NT2/D1 (cell line): ENCODE data around the gene CHMP6.
A peak's percentile ranks its signal among the peaks of the same experiment; 100 is the strongest.

Source experiments
- DNase-seq: peaks from one replicate; pipeline ENCODE4 v3.0.0-alpha.2; 2011; ENCODE audit warnings: low read depth, low spot score
- H3K27me3 ChIP-seq: 2 replicates; pipeline ENCODE4 v1.6.0; 2011; ENCODE audit warnings: mild to moderate bottlenecking; ENCODE audit not compliant: insufficient read length, insufficient read depth
- H3K36me3 ChIP-seq: 2 replicates; pipeline ENCODE4 v1.6.1; 2011; ENCODE audit warnings: mild to moderate bottlenecking, low read length, mixed read lengths; ENCODE audit not compliant: insufficient read depth, insufficient read length
- H3K4me1 ChIP-seq: 2 replicates; pipeline ENCODE4 v1.5.1; 2011; ENCODE audit not compliant: insufficient read depth, insufficient read length
- H3K4me3 ChIP-seq: 2 replicates; pipeline ENCODE4 v1.5.1; 2011; ENCODE audit warnings: low read depth; ENCODE audit not compliant: insufficient read length
- H3K9ac ChIP-seq: 2 replicates; pipeline ENCODE4 v1.6.0; 2011; ENCODE audit warnings: low read depth; ENCODE audit not compliant: insufficient read length
- H3K9me3 ChIP-seq: 2 replicates; pipeline ENCODE4 v1.5.1; 2011; ENCODE audit warnings: mild to moderate bottlenecking, low read length; ENCODE audit not compliant: insufficient read depth
- SUZ12 ChIP-seq: IDR thresholded peaks from 2 replicates; pipeline ENCODE4 v1.6.1; 2011; ENCODE audit not compliant: insufficient read length, insufficient read depth; ENCODE audit errors: extremely low read depth
- YY1 ChIP-seq: IDR thresholded peaks from 2 replicates; pipeline ENCODE4 v1.6.1; 2011; ENCODE audit not compliant: insufficient read length, insufficient read depth
- ZNF274 ChIP-seq: IDR thresholded peaks from 2 replicates; pipeline ENCODE4 v1.6.1; 2011; ENCODE audit warnings: mild to moderate bottlenecking, low read depth, low read length

Gene CHMP6

DNA sequence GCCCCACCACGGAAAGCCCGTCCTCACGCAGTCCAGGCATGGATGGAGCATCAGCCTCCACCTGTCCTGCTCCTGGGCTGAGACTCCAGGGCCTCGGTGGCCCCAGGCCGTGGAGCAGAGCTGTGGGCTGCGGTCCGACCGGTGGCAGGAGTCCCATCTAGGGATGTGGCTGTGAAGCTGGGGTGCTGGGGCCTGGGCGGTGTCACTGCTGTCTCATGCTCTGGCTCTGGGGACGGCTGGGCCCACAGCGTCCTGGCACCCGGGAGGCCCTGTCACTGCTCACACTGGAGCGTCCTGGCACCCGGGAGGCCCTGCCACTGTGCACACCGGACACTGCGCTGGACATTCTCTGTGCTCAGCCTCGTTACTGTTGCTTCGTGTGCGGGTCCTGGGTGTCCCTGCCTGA, 51.7 kb downstream of the CHMP6 start:
- peak overlapping the region; percentile 70 for H3K9ac ChIP-seq
- no peaks in the 10 kb centered on the region for H3K9me3 ChIP-seq
- H3K4me3 ChIP-seq, result no peak overlapping the region
- H3K4me1 ChIP-seq, result peaks cover 57% of the 10 kb centered on the region
- H3K36me3 ChIP-seq, result peaks cover 46% of the 10 kb centered on the region
- no peaks in the 10 kb centered on the region for H3K27me3 ChIP-seq
- DNase-seq, result no peak
- TF ChIP-seq SUZ12 (no peak), ZNF274 (no peak), YY1 (no peak)

DNA sequence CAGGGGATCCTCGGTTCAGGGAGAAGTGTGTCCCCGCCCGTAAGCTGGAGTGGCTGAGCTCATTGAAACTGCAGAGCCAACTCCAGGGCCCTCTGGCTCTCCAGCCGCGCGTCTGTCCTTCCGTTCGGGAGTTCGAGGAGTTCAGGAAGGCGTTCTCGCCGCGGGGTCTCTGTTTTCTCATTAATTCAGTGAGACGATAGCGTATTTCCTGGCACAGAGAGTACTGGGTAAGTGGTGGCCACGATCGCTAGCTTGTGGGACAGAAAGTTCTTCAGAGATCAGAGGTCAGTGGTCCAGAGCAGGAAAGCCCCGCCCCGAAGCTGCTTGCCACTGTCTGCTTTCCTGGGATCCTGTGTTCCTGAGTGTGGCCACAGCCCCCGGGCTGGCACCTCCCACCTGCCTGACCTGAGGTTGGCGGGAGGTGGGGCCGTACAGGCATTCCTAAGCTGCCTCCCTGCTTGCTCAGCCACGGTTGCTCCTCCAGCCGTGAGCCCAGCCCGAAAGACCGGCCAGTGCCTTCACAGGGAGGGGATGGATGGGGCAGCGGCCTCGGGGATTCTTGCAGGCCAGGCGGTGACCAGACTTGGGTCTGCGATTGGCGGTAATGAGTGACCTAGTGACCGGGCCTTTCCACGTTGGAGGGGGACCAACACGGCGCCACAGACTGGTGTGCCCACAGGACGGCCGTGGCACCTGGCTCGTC, 52.2 kb downstream of the CHMP6 start:
- H3K9me3 ChIP-seq, result no peaks in the 10 kb centered on the region
- DNase-seq, result no peak

DNA sequence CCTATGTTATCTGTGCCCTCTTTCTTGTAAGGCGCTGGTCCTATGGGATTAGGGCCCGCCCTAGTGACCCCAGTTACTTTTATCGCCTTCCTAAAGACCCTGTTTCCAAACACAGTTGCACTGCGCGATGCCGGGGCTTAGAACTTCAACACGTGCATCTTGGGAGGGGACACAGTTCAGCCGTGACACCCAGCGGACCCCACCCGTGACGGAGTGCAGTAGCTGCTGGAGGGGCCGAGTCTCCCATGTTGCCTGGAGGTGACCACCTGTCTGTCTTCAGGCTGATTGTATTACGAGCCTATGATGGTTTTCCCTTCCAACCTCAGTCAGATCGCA, 52.8 kb downstream of the CHMP6 start:
- no peak overlapping the region for H3K4me3 ChIP-seq

More for the DNA sequence above, 52.2 kb downstream of the CHMP6 start:
- TF ChIP-seq SUZ12 (no peak), YY1 (no peak), ZNF274 (no peak)
- H3K9ac ChIP-seq, result peak overlapping the region; percentile 70
- no peak overlapping the region for H3K4me3 ChIP-seq
- H3K4me1 ChIP-seq, result peaks cover 61% of the 10 kb centered on the region
- peaks cover 40% of the 10 kb centered on the region for H3K36me3 ChIP-seq
- no peaks in the 10 kb centered on the region for H3K27me3 ChIP-seq

DNA sequence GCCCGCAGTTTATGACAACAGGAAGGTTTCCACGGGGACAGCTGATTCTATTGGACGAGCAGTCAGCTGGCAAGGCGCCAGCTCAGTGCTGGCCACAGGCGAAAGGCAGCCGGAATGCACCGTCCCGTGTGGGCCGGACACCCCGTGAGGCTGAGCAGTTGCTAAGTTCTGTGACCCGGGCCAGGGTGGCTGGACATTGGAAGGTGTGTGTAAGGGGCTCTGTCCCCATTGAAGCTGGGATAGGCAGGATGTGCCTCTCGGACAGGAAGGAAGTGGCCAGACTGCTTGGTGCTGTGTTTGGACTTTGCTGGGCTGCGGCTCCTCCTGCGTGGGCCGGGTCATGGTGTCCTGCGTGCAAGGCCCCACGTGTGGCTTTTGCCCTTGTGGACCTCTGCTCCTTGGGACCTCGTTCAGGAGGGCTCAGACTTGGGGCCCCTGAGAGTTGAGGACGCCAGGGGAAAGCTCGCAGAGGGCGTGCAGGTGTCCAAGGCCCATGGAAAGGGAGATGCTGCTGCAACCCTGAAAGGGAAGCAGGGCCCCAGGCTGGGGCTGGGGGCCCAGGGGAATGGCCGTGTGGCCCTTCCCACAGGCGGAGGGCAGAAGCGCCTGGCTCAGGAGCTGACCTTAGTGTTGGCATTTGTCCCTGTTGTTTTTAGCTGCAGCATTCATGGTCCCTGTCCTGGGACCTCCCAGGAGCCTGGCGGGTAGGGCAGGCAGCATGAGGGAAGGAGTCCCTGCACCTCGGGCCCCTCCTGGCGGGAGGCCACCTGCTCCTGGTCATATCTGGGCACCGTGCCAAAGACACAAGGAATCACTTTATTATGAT, 53.3 kb downstream of the CHMP6 start:
- Histone ChIP-seq H3K4me3 (no peak overlapping the region), H3K9ac (peak overlapping the region; percentile 4), H3K4me1 (peaks cover 61% of the 10 kb centered on the region), H3K9me3 (no peaks in the 10 kb centered on the region), H3K36me3 (peaks cover 31% of the 10 kb centered on the region), H3K27me3 (no peaks in the 10 kb centered on the region)
- DNase-seq, result no peak
- TF ChIP-seq ZNF274, result no peak
- no peak for TF ChIP-seq SUZ12
- no peak for TF ChIP-seq YY1

More for the DNA sequence above, 52.8 kb downstream of the CHMP6 start:
- Histone ChIP-seq H3K36me3 (peaks cover 35% of the 10 kb centered on the region), H3K9ac (peak overlapping the region; percentile 4), H3K27me3 (no peaks in the 10 kb centered on the region), H3K4me1 (peaks cover 61% of the 10 kb centered on the region), H3K9me3 (no peaks in the 10 kb centered on the region)
- DNase-seq, result no peak
- TF ChIP-seq SUZ12 (no peak), YY1 (no peak), ZNF274 (no peak)

DNA sequence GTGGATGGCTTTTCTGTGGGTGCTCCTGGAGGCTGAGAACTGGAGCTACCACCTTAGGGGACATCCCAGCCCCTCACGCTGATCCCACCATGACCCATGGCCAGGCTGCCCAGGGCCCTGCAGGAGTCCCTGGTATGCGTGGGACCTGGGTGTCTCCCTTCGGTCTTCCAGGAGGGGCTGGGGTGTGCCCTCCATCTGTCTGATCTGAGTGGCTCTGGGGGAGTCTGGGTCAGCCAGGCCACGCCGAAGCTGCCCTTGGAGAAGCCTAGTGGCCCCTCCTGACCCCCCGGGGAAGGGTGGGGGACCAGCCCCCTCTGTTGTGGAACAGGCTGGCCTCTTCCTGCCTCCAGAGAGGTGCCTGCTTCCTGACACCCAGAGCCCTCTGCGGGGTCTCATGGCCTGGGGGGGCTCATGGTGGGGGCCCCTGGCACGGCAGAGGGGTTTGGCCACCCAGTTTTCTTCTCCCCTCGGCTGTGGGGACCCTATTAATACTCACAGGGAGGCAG, 54.0 kb downstream of the CHMP6 start:
- DNase-seq, result no peak
- no peaks in the 10 kb centered on the region for H3K27me3 ChIP-seq
- TF ChIP-seq YY1 (no peak), ZNF274 (no peak), SUZ12 (no peak)
- no peak overlapping the region for H3K9ac ChIP-seq
- H3K36me3 ChIP-seq, result peaks cover 36% of the 10 kb centered on the region
- peaks cover 59% of the 10 kb centered on the region for H3K4me1 ChIP-seq
- H3K9me3 ChIP-seq, result no peaks in the 10 kb centered on the region
- no peak overlapping the region for H3K4me3 ChIP-seq

DNA sequence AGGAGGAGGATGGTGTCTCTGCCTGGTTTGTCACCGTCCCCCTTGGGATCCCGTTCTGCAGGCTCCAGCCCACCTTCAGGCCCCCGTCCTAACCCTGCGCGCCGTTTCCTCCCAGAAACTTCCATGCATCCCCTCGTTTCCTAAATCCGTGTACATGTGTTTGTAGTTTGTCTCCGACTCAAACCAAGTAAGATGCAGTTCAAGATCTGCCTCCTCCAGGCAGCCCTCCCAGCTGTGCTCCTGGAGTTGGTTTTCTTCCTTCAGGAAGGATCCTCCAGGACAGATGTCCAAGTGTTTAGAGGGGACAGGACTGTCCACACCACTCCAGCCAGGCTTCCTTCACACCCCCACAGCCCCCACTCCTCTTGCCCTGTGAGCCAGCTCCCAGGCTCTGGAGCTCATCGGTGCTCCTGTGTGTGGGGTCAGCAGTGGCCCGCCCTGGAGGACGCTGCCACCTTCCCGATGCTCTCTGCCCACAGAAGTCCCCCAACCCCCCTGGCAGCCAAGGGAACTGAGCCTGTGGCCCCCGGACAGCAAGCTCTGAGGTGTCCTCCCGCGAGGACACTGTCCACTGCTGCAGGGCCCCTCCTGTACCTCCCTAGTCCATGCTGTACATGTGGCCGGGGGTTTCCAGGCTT, 54.6 kb downstream of the CHMP6 start:
- Histone ChIP-seq H3K4me3 (no peak overlapping the region), H3K27me3 (no peaks in the 10 kb centered on the region), H3K4me1 (peaks cover 54% of the 10 kb centered on the region), H3K9me3 (no peaks in the 10 kb centered on the region), H3K9ac (no peak overlapping the region), H3K36me3 (peaks cover 38% of the 10 kb centered on the region)
- DNase-seq, result no peak
- TF ChIP-seq SUZ12, result no peak
- no peak for TF ChIP-seq YY1
- no peak for TF ChIP-seq ZNF274

DNA sequence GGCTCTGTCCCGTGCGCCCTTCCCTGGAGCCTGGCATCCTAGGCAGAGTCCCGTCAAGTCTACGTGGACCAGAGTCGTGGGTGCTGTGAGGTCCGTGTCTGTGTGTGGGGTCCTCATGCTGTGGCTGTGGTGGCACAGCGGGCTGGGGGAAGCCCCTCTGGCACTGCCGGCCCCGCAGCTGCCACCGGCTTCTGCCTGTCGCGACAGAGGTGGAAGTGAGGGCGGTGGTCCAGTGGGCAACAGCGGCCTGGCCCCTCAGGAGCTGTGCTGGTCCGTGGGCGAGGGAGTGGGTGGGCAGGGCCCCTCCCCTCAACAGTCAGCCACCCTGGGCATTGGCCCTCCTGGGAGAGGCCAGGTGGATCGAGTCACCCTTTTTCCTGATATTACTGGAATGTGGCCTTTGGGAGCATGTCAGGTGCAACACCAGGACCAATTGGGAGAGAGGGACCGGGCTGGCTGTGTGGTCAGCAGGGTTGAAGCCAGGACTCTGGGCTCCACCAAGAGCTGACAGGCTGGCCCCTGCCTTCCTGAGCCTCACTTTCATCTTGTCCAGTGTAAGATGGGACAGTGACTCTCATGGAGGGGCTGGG, 55.2 kb downstream of the CHMP6 start:
- Histone ChIP-seq H3K9ac (no peak overlapping the region), H3K36me3 (peaks cover 38% of the 10 kb centered on the region), H3K9me3 (no peaks in the 10 kb centered on the region), H3K27me3 (no peaks in the 10 kb centered on the region), H3K4me3 (no peak overlapping the region), H3K4me1 (peaks cover 56% of the 10 kb centered on the region)
- DNase-seq, result no peak
- TF ChIP-seq YY1, result no peak
- TF ChIP-seq SUZ12, result no peak
- TF ChIP-seq ZNF274, result no peak
